HG03521 (cell line): Measurements from ENCODE around the gene PLXNC1.

Source experiments
- ATAC-seq: cut with Tn5 transposase; IDR thresholded peaks from one replicate; pipeline ENCODE4 v1.9.1; 2021; ENCODE audit warnings: mild to moderate bottlenecking, moderate library complexity; ENCODE audit not compliant: unreplicated experiment

The PLXNC1 gene

DNA sequence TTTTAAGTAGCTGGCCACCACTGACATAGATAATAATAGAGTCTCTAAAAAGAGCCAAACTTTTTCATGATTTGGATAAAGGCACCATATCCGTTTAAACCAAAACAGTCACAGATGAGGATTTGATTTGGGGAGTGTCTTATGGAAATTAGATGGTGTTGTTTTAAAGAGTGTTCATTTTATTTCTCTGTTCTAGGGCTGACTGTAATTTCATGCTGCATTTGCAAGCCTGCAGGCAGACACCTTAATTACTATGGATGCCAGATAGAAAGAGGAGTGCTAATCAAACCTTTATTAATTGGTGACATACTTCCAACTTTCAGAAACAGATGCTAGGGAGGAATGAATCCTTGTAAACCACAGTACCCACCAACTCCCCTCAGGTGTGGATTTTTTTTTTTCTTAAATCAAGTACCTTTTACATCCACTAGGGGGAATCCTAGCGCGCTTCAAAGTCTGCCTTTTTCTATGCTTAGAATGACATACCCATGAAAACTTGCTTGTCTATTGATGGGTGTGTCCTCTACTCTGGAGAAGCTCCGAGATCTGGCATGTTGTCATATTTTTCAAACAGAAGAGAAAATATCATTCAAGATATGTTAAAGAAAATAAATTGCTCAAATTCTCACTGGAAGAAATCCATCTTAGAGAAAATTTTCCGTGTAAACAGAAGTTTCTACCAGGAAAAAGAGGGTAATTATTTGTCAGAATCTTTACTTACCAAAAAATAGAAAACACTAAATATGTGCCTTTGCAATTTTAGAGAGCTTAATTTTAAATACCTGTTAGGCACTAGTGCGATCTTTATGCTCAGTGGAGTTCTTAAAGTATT lies 14.2 kb upstream of the PLXNC1 start:
- no peak for ATAC-seq

DNA sequence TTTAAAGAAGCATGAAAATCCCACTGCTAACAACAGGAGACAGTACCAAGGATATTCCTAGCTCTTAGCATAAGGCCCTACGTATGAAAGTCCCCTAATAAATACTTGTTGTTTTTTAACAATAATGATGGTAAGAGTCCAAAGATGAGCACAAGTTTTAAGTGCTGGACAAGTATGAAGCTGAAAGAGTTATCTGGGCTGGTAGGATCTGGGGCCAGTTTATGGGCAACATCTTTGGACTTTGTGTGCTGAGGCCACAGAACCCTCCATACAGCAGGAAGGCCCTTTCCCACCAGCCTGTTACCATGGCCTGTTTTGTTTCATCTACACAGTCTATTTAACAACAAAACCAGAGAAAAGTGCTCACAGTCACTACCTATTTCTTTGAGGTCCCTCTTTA lies 12.5 kb upstream of the PLXNC1 start:
- no peak for ATAC-seq

DNA sequence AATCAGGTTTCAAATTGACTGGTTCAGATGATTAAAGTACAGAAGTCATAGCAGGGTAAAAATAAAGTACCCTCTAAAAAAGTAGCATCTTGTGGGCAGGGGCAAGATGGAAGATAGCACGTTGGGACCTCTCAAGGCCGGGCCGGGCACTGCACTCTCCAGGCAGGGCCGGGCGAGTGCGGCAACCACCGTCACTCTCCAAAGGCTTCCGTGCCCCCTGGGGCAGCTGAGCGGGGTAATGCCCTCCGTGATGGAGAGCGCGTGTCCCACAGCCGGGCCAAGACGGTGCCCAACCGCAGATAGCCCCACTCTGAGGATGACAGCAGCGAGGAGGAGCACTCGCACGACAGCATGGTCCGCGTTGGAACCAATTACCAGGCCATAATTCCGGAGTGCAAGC lies 8.6 kb upstream of the PLXNC1 start:
- ATAC-seq, result no peak

DNA sequence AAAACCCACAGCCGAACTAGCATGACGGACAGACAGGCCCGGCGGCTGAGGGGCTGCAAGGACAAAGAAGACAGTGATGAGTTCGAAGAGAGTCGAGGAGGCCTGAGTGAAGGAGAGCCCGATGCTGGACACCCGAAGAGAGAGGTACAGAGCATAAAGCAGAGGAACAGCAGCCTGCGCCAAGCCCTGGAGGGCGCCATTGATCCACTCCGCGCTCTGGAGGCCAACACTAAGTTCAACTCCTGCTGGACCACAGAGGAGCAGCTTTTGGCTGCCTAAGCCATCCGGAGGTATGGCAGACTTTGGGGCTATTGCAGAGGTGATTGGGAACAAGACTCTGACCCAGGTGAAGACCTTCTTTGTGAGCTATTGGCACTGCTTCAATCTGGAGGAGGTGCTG lies 7.8 kb upstream of the PLXNC1 start:
- ATAC-seq, result no peak

DNA sequence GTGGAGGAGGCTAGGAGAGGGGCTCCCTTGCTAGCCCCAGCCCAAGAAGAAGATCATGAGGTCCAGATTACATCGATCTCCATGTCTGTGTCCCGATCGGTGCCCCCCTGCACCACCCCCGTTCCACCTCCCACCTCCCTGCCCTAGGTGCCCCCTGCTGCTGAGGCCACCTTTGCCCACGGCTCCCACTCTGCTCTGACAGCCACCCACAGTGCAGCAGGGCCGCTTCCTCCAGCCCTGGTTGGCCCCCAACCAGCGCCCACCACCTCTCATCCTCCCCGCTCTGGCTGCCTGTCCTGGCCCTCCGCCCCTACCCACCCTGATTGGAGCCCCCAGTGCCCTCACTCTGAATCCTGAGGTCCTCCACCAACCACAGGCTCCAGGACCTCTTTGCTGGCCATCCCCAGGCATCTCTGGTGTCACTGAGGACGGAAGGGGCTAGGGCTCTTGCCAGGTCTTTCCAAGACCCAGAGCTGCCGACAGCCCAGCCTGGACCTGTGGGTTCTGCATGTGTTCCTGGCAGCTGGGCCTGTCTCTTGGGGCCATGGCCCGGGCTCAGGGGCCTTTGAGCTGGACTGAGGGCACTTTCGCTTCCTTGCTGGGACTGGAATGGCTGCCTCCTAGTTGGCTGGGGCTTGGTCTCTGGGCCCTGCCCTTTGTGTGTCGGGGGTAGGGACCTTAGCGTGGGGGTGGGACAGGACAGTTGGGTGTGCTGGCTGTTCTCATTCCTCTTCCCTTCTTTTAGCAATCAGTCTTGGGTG lies 7.2 kb upstream of the PLXNC1 start:
- ATAC-seq, result no peak

DNA sequence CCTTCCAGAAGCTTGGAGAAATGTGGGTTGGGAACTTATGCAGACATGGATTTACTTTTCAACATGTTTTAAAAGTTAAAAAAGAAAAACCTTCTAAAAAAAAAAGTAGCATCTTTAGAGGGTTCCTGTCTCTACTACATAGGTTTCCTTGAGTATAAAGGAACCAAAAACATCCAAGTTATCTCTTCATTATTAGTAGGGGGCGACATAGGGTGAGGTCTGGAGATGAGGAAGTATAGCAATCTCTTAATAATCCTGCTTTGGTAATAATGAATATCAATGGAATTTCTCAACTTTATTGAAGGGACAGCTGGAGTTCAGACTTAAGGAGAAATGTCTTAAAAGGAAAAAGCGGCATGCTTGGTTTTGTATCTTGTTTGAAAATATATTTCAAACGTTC lies 6.5 kb upstream of the PLXNC1 start:
- ATAC-seq, result no peak

DNA sequence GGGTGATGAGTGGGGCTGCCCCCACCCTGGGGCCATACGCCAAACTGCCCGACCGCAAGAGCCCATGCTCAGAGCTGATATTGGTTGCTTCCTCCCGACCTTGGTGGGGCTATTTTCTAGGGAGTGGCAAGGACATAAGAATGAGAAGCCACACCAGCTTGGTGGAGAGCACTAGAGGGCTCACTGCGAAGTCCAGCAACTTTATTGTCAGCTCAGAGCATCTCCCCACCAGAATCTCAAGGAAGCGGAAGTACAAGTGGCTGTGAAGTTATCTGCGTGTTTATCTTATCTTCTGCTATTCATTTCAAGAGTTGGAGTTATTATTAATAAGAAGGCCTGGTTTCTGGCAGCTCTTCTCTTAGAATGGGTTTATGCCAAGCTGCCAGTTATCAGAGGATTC lies 4.9 kb upstream of the PLXNC1 start:
- no peak for ATAC-seq

DNA sequence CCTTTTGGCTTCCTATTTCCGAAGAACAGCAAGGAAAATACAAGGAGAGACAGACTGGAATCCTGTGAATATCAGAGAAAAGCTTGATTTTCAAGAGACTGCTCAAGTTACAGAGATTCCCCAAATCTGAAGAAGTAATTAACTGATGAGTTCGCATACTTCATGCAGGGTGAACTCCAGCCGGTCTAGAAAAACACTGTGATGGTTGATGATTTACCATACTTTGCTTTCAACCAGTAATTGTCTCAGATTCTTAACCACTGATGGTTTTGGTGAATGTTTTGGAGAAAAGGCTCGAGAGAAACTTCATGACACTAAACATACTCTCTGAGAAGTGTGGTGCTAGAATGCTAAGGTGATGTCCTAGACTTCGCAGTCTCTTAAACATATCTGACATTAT lies 4.4 kb upstream of the PLXNC1 start:
- no peak for ATAC-seq

DNA sequence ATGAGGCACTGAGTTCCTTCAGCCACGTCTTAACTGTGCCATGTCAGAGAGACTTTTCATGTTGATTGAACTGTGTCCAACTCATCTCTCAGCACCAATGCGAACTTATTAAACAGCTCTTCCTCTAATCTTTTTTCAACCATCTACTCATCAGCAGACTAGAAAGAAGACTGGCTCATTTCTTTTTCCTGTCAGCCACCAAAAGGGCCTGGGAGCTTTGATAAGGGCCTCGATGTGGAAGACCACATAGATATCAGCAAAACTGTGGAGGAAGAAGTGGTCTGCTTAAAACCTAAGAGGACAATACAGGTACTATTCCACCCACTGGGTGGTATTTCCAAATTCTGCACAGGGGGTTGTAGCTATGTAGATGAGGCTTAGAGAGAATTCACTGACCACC lies 3.6 kb upstream of the PLXNC1 start:
- ATAC-seq, result no peak

DNA sequence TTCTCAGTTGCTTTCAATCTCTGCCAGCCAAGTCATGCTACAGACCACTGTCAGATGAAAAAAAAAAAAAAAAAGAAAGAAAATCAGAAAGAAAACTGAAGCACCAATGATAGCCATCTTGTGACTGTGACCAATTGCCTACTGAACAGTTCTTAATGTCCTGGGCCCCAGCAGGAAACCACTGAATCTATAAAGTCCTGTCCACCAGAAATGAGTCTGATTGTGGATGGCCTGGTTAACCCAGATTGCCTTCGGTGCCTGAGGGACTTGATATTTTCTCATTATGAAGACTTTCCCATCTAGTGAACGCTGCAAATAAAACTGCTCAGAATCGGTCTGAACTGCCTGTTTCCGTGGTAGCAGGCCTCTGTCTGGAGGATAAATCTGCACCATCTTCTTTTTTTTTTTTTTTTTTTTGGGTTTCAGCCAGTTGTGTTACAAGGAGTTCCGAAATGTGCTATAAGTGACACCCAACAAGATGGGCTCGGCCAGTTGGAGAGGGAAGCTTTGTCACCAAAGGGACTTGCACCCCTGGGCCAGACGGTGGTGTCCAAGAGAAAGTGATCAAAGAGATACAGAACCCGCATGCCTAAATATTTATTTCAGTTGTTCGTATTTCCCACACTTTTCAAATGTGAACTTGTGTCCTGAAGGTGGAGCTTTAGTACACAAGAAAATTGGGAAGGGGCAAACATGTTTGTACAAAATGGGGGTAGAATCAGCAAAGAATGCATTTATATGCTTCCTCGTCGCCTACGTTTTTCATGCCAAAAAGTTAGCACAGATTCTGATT lies 3.0 kb upstream of the PLXNC1 start:
- ATAC-seq, result no peak

DNA sequence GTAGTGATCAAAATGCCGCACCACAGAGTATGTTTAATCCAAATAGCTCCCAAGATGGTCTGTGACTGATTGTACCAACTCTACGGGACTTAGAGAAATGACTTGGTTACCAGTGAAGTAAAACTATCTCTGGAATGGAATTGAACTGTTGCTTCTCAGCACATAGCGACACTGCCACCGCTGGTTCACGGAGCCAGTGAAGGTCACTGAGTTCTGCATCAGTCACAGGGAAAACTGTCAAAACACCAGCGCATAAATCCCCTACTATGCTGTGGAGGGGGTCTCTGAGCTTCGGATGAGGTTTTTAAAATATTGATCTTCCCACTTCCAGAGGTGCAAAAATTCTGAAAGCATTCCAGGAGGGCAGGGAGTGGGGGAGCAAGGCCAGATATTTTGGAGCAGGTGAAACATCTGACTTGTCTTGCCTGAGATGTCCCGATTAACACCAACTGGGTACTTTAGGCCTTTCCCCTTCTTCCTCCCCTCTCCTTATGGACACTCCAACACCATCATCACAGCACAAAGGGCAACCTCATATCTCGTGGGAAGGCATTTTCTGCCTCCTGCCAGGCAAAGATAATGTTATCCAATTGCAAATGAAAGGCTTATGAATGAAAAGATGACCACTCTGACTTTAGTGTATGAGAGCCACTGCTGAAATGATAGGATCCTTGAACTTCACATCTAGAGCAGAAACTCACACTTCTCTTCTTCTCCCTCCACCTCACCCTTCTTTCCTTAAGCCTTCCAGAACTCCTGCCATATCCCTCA lies 2.0 kb upstream of the PLXNC1 start:
- no peak for ATAC-seq

DNA sequence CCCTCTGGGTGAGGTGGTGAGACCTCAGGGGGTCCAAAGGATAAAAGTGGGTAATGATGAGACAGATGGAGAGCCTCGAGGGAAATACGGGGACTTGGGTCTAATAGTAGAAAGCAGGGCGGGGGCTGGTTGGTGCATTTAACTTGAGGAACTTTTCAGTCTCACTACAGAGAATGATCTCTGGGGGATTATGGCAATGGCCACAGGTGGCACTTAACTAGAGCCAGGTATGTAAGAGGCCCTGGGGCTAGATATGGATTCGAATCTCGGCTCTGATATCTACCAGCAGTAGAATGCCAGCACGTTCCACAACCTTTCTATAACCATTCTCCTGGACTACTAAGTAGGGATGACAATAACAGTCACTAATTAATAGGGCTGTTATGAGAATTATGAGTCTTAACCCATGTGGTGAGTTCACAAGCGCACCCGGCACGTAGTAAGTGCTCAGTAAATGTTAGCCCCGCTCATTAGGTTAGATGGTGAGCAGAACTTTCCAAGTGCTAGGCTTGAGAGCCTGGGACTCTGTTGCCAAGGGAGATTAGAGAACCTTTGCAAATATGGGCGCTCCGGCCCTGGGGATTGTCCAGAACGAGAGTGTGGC lies 888 bp upstream of the PLXNC1 start:
- no peak for ATAC-seq

DNA sequence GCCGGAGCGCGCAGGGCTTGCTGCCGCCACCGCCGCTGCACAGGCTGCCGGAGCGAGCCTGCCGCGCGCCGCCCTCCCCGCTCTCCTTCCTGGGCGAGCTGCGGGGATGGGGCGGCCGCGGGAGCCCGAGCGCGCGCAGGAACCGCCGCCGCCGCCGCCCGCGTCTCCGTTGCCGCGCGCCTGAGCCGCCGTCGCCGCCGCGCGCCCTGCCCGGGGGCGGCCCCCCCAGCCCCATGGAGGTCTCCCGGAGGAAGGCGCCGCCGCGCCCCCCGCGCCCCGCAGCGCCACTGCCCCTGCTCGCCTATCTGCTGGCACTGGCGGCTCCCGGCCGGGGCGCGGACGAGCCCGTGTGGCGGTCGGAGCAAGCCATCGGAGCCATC lies 352 bp downstream of the PLXNC1 start:
- ATAC-seq, result peak; percentile 13

DNA sequence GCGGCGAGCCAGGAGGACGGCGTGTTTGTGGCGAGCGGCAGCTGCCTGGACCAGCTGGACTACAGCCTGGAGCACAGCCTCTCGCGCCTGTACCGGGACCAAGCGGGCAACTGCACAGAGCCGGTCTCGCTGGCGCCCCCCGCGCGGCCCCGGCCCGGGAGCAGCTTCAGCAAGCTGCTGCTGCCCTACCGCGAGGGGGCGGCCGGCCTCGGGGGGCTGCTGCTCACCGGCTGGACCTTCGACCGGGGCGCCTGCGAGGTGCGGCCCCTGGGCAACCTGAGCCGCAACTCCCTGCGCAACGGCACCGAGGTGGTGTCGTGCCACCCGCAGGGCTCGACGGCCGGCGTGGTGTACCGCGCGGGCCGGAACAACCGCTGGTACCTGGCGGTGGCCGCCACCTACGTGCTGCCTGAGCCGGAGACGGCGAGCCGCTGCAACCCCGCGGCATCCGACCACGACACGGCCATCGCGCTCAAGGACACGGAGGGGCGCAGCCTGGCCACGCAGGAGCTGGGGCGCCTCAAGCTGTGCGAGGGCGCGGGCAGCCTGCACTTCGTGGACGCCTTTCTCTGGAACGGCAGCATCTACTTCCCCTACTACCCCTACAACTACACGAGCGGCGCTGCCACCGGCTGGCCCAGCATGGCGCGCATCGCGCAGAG lies 873 bp downstream of the PLXNC1 start:
- peak; percentile 31 for ATAC-seq

DNA sequence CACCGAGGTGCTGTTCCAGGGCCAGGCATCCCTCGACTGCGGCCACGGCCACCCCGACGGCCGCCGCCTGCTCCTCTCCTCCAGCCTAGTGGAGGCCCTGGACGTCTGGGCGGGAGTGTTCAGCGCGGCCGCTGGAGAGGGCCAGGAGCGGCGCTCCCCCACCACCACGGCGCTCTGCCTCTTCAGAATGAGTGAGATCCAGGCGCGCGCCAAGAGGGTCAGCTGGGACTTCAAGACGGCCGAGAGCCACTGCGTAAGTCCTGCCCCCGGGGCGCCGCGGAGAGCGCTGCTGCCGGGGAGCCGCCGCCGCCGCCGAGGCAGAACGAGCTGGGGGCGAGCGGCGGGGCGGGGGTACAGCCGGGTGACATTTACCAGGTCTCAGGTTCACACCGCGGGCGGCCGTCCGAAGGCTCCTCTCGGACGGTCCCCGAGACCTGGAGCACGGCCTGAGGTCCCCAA lies 1.4 kb downstream of the PLXNC1 start:
- no peak for ATAC-seq

DNA sequence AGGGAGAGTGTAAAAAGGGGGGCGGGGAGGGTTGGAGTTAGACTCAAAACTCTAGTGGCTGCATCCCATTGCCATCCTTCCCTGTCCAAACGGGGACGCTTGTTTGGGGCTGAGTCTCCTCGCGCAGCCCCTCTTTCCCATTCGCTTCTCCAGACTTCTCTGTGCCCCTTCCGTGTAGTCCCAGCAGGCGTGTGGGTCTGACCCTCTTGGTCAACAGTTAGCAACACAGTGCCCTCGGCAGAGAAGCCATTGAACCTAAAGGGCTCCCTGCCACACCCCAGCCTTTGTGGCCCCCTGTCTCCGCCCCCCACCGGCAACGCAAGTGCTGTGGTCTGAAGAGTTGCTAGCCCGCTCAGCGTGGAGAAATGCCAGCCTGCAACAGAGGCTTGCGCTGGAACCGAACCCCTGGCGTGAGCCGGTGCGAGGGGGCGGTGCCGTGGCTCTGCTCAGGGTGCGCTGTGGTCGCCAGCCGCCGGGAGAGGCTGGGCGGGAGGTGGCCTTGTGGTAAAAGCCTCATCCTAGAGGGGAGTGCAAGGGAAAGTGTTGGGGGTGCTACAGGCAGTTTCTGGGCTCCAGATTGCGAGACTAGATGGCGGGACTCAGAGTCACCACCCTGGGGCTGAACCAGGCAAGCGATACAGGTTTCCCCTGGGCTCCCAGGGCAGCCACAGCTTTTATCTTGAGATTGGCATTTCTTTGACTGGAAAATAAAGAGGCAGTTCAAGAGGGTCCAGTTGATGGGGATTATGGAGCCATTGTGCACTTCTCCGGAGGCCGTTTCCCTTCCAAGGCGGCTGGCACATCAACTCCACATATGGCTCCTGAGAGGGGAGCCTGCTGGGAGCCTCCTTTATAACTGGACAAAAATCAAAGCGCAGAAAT lies 2.1 kb downstream of the PLXNC1 start:
- ATAC-seq, result no peak

DNA sequence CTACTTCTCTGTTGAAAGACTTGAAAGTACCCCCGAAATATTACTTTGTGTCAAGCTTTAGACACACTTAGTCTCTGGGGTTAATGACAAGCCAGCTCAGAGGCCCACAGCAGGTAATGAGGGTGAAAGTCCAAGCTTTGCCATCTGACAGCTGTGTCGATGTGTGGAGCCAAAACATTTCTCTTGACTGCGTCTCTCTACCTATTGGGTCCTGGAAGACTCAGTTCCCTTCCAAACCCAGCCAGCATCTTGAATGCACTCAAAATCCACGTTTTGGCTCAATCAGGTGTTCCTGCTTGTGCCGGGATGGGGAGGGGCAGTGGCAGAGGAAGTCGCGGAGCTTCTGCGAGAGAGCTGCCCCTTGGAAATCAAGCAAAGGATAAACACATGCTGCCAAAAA lies 3.2 kb downstream of the PLXNC1 start:
- no peak for ATAC-seq

DNA sequence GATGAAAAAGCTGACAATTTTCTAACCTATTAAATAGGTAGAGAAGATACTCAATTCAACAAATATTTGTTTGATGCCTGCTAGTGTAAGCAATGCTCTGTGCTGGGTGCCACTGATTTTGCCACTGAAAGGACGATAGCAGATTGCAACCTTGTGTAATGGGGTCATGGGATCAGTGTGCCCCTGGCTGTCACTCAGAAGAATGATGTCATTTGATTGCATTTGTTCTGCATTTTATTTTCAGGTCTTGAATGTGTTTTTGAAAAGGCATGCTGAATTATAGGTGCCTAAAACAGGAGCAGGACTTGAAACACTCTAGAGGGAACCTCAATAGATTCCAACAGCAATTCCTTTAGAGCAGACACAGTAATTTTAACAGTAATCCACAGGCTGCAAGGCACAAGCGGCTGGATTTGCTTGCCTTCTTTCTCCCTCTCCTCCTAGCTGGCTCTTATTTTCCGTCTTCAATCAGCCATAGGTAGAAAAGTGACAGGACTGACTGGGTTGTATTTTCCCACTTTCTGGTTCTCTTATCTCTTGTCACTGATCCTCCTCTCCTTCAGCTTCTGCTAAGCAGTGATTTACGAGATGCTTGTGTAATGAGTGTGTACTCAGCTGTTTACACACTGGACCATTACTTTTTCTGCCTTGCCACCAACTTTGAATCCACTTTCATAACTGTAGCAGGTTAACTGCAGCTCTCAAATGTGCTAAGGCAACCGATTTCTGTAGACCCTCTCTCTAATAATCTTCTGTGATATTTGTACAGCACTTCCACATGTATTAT lies 4.1 kb downstream of the PLXNC1 start:
- ATAC-seq, result no peak
